ENCODE measurements around the gene HLA-E. TPM values are rescaled to one million over a fixed set of nuclear protein-coding genes. Genes with fewer than 3 reads are reported as not detected.

Gene HLA-E
- total RNA-seq, 1 experiment from 2014 or later = 125 TPM

DNA sequence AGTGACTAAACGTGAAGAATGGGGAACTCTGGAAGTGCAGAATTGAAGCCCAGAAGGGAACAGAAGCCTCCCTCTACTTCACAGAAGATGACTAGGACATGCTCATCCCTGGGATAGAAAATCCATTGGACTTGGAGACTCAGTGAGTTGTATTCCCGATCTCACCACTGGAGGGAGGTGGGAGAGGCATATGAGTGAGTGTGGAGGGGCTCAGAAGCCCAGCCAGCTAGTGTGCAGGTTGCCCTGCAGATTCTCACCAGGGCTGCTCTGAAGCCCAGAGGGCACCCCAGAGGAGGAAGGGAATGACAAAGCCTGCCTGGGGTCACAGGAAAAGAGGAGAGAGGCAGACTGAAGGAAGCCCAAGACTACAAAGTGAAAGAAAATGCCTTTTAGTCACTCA is 42.1 kb upstream of the HLA-E start:
- H3K4me3 ChIP-seq = no peak overlapping the region
- H3K79me2 ChIP-seq (ENCODE audit: low read depth) = no peaks in the 10 kb centered on the region
- H3K9me2 ChIP-seq (ENCODE audit: insufficient read depth) = no peaks in the 10 kb centered on the region
- no TSS peak for BruUV-seq (replicated peaks)
- no peak overlapping the region for H3K27ac ChIP-seq
- no peaks in the 10 kb centered on the region for H3F3A ChIP-seq (ENCODE audit: insufficient read depth, low read depth)
- TF ChIP-seq CTCF (conservative IDR thresholded peaks at IDR 0.05) (peak; percentile 33; the same call in 1 of the 2 replicates), EZH2 (IDR thresholded peaks at IDR 0.05; ENCODE audit: low read depth) (no peak)
- H3K4me1 ChIP-seq (replicated peaks; ENCODE audit: insufficient read depth) = no peaks in the 10 kb centered on the region
- peaks cover 96% of the 10 kb centered on the region for H3K27me3 ChIP-seq (ENCODE audit: insufficient read depth, low read depth)
- POLR2A ChIA-PET (ENCODE audit: unreplicated experiment) = no interaction called here
- H2AFZ ChIP-seq = no peak overlapping the region
- no peaks in the 10 kb centered on the region for H3K9me3 ChIP-seq (ENCODE audit: insufficient read depth, low read depth)
- no peak for DNase-seq
- H3K36me3 ChIP-seq (ENCODE audit: low read depth) = no peaks in the 10 kb centered on the region
- intact Hi-C loops (cut with micrococcal nuclease; ENCODE audit: unreplicated experiment) = no loop called here
- CTCF ChIA-PET = no interaction called here
- no peak overlapping the region for H3K4me2 ChIP-seq
- no peaks in the 10 kb centered on the region for H4K20me1 ChIP-seq (ENCODE audit: insufficient read depth)

DNA sequence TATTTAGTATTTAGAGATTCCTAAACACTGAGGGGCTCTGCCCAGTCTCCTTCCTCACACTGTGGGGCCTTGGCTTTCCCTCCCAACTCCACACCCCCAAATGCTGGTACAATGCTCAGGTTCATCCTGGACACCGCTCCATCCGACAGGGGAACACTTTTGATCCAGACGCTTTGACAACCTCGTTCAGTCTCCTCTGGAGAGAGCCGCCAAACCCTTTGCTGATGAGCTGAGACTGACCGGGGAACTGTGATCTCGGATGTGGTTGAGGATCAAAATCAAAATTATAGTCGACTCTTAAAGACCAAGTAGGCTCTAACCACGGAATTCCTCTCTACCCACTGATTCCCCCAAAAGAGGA is 38.8 kb upstream of the HLA-E start:
- Histone ChIP-seq H3K27ac (no peak overlapping the region), H3K27me3 (ENCODE audit: insufficient read depth, low read depth) (peaks cover 88% of the 10 kb centered on the region), H3K4me1 (replicated peaks; ENCODE audit: insufficient read depth) (no peaks in the 10 kb centered on the region), H2AFZ (no peak overlapping the region), H3F3A (ENCODE audit: insufficient read depth, low read depth) (no peaks in the 10 kb centered on the region), H3K36me3 (ENCODE audit: low read depth) (no peaks in the 10 kb centered on the region), H3K79me2 (ENCODE audit: low read depth) (no peaks in the 10 kb centered on the region), H3K4me3 (no peak overlapping the region), H3K9me2 (ENCODE audit: insufficient read depth) (no peaks in the 10 kb centered on the region), H3K9me3 (ENCODE audit: insufficient read depth, low read depth) (no peaks in the 10 kb centered on the region), H3K4me2 (no peak overlapping the region), H4K20me1 (ENCODE audit: insufficient read depth) (no peaks in the 10 kb centered on the region)
- CTCF ChIA-PET = interaction anchor here (1.1 kb wide), 1 partner anchor 801 kb away, joined by 3 read pairs; no protein-coding TSS in a partner anchor
- BruUV-seq (replicated peaks) = no TSS peak
- TF ChIP-seq CTCF (conservative IDR thresholded peaks at IDR 0.05) (no peak), EZH2 (IDR thresholded peaks at IDR 0.05; ENCODE audit: low read depth) (no peak)
- no peak for DNase-seq
- intact Hi-C loops (cut with micrococcal nuclease; ENCODE audit: unreplicated experiment) = loop anchor here (5.0 to 10.0 kb wide), 3 partner anchors 96 to 934 kb away; no protein-coding TSS in a partner anchor
- POLR2A ChIA-PET (ENCODE audit: unreplicated experiment) = no interaction called here

DNA sequence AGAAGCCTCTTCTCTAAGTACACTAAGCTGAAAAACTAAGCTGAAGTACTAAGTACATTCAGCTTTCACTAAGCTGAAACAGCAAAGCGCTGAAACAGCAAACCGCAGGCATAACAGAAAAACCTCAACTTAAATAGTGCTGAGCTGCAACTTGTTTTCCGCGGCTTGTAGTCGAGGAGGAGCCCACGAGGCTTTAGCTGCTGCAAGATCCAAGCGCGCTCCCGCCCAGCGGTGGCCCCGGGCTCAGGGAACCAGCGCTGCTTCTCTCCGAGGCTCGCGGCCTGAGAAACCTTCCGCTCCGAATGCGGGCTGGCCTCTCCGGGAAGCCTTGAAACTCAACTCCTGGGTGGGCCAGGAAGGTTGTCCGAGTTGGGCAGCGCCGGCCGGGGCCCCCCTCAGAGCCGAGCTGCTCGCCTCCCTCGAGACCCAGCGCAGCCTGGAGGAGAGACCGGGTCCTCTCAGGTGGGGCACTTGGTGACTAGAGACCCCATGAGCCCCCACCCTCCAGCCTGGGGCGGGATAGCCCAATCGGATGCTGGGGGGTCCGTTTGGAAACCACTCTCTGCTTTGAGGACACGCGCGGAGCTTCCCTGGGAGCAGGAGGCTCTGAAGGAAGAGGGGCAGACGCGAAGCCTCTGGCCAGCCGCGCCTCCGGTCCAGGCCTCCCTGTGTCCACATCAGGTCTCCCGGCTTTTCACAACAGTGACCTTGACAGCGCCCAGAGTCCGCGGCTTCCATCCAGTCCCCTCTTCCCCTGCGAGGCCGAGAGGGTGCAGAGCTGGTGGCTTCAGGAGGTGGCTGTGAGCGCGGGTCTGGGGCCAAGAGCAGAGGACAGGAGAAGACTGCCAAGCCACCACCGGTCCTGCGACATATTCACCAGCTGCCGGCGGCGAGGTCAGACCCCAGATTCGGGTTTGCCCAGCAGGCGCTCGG is 38.1 kb upstream of the HLA-E start:
- peaks cover 83% of the 10 kb centered on the region for H3K27me3 ChIP-seq (ENCODE audit: insufficient read depth, low read depth)
- no peaks in the 10 kb centered on the region for H3K79me2 ChIP-seq (ENCODE audit: low read depth)
- no peaks in the 10 kb centered on the region for H4K20me1 ChIP-seq (ENCODE audit: insufficient read depth)
- H2AFZ ChIP-seq = no peak overlapping the region
- TF ChIP-seq CTCF (conservative IDR thresholded peaks at IDR 0.05) = no peak
- TF ChIP-seq EZH2 (IDR thresholded peaks at IDR 0.05; ENCODE audit: low read depth) = no peak
- no peak overlapping the region for H3K27ac ChIP-seq
- H3F3A ChIP-seq (ENCODE audit: insufficient read depth, low read depth) = no peaks in the 10 kb centered on the region
- no TSS peak for BruUV-seq (replicated peaks)
- DNase-seq = no peak
- H3K36me3 ChIP-seq (ENCODE audit: low read depth) = no peaks in the 10 kb centered on the region
- no peak overlapping the region for H3K4me3 ChIP-seq
- no peaks in the 10 kb centered on the region for H3K4me1 ChIP-seq (replicated peaks; ENCODE audit: insufficient read depth)
- H3K4me2 ChIP-seq = no peak overlapping the region
- intact Hi-C loops (cut with micrococcal nuclease; ENCODE audit: unreplicated experiment) = loop anchor here (5.0 to 10.0 kb wide), 3 partner anchors 96 to 934 kb away; no protein-coding TSS in a partner anchor
- ChIA-PET POLR2A (ENCODE audit: unreplicated experiment) (no interaction called here), CTCF (interaction anchor here (1.1 kb wide), 1 partner anchor 801 kb away, joined by 3 read pairs; no protein-coding TSS in a partner anchor)
- H3K9me2 ChIP-seq (ENCODE audit: insufficient read depth) = no peaks in the 10 kb centered on the region
- no peaks in the 10 kb centered on the region for H3K9me3 ChIP-seq (ENCODE audit: insufficient read depth, low read depth)
